GM23248 (cell line): ENCODE data around the gene AADAC. TPM values are rescaled to one million over a fixed set of nuclear protein-coding genes. Genes with fewer than 3 reads are reported as not detected.

Experiments
- DNase-seq: peaks from one replicate; pipeline ENCODE4 v3.0.0-alpha.2; 2015
- H2AFZ ChIP-seq: fragments of 200-600 bp; sonication (generic); 2 replicates; pipeline ENCODE4 v1.6.1; 2016; ENCODE audit warnings: antibody characterized with exemption
- H3F3A ChIP-seq: fragments of 200-600 bp; sonication (generic); 2 replicates; pipeline ENCODE4 v1.6.1; 2016; ENCODE audit warnings: mild to moderate bottlenecking, antibody characterized with exemption, mixed run types; ENCODE audit not compliant: insufficient read depth
- H3K27ac ChIP-seq: fragments of 200-600 bp; sonication (generic); 2 replicates; pipeline ENCODE4 v1.5.1; 2016; ENCODE audit warnings: mild to moderate bottlenecking
- H3K27me3 ChIP-seq: fragments of 200-600 bp; sonication (generic); replicated peaks from 2 replicates; pipeline ENCODE4 v1.6.1; 2016; ENCODE audit warnings: mild to moderate bottlenecking; ENCODE audit not compliant: insufficient read depth
- H3K36me3 ChIP-seq: fragments of 200-600 bp; sonication (generic); 2 replicates; pipeline ENCODE4 v1.6.1; 2016; ENCODE audit warnings: low read depth, mild to moderate bottlenecking
- H3K4me1 ChIP-seq: fragments of 200-600 bp; sonication (generic); 2 replicates; pipeline ENCODE4 v1.6.1; 2016; ENCODE audit warnings: mild to moderate bottlenecking; ENCODE audit not compliant: insufficient read depth
- H3K4me2 ChIP-seq: fragments of 200-600 bp; sonication (generic); one replicate; pipeline ENCODE4 v1.6.1; 2016; ENCODE audit warnings: mild to moderate bottlenecking; ENCODE audit not compliant: unreplicated experiment
- H3K4me3 ChIP-seq: fragments of 200-600 bp; sonication (generic); 2 replicates; pipeline ENCODE4 v1.5.1; 2016; ENCODE audit warnings: mild to moderate bottlenecking
- H3K79me2 ChIP-seq: fragments of 200-600 bp; sonication (generic); 2 replicates; pipeline ENCODE4 v1.6.1; 2016; ENCODE audit warnings: mild to moderate bottlenecking; ENCODE audit not compliant: insufficient read depth
- H3K9ac ChIP-seq: fragments of 200-600 bp; sonication (generic); 2 replicates; pipeline ENCODE4 v1.6.1; 2016; ENCODE audit warnings: mild to moderate bottlenecking
- H3K9me2 ChIP-seq: fragments of 200-600 bp; sonication (generic); 2 replicates; pipeline ENCODE4 v1.6.1; 2016; ENCODE audit warnings: mixed run types, mild to moderate bottlenecking, moderate library complexity; ENCODE audit not compliant: insufficient read depth
- H3K9me3 ChIP-seq: fragments of 200-600 bp; sonication (generic); one replicate; pipeline ENCODE4 v1.6.1; 2017; ENCODE audit warnings: low read depth
- H4K20me1 ChIP-seq: fragments of 200-600 bp; sonication (generic); 2 replicates; pipeline ENCODE4 v1.6.0; 2016; ENCODE audit not compliant: insufficient read depth
- EZH2 ChIP-seq: fragments of 200-600 bp; sonication (generic); IDR thresholded peaks from 2 replicates; pipeline ENCODE4 v1.6.1; 2018; ENCODE audit warnings: antibody characterized with exemption, mild to moderate bottlenecking; ENCODE audit not compliant: insufficient read depth, poor library complexity, severe bottlenecking
- EZH2phosphoT487 ChIP-seq: fragments of 200-600 bp; sonication (generic); IDR thresholded peaks from 2 replicates; pipeline ENCODE4 v1.6.1; 2018; ENCODE audit warnings: antibody characterized with exemption, moderate library complexity, mild to moderate bottlenecking, low read depth; ENCODE audit not compliant: insufficient read depth
- WGBS, 2 experiments: methylation state at CpG; one replicate each; pipeline ENCODE4 v1.1.6; 2015 to 2017; ENCODE audit warnings: low lambda C conversion rate in 2 of 2, low coverage in 1 of 2; ENCODE audit errors: missing lambda C conversion rate in 2 of 2; 5-methylcytosine and 5-hydroxymethylcytosine counted together
- in situ Hi-C: fragments of 300-500 bp; cut with MboI; formaldehyde crosslinking; loops from 2 replicates; pipeline ENCODE4 v1.15.0; 2020
- polyA plus RNA-seq: library from polyadenylated mRNA; unstranded; fragments of >200 nt; fragmentation: Nextera tagmentation; extraction: Ambion mirVana; gene quantifications from 2 replicates; pipeline ENCODE4 v1.2.1, GENCODE V29; 2016
- total RNA-seq: library from RNA; depleted of rRNA; stranded (reverse); fragments of >200 nt; shearing (Covaris generic); gene quantifications from 2 replicates; pipeline ENCODE4 v1.2.3, GENCODE V29; 2014; rRNA removed

Gene AADAC
- total and polyA plus RNA-seq, 2 experiments from 2014 or later, result not detected

DNA sequence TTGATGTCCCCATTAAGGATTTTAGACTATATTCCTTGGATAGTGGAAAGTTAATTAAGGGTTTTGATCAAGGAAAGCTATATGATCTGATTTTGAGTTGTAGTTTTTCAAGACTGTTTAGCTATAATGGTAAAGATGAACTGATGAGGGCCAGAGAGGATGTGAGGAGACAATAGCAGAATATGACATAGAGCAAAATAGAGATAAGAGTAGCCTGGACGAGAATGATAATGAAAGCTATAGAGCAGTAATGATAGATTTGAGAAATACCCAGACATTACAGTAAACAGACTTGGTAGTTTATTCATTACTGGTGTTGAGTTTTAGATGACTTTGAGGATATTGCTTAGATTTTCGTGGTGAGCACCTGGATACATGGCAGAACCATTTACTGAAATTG is 63.4 kb downstream of the AADAC start:
- WGBS, 2 experiments, result 73 to 75% methylated on average over 2 of the region's 2 CpGs
- Histone ChIP-seq H3K4me3 (no peak overlapping the region), H3K4me2 (no peak overlapping the region), H3K4me1 (peaks cover 20% of the 10 kb centered on the region), H2AFZ (no peak overlapping the region), H3K36me3 (no peaks in the 10 kb centered on the region), H3K27ac (no peak overlapping the region), H3F3A (no peaks in the 10 kb centered on the region), H3K9me3 (no peaks in the 10 kb centered on the region), H3K9ac (no peak overlapping the region), H3K79me2 (no peaks in the 10 kb centered on the region), H4K20me1 (no peaks in the 10 kb centered on the region), H3K27me3 (no peaks in the 10 kb centered on the region), H3K9me2 (no peaks in the 10 kb centered on the region; the same call in 1 of the 2 replicates)
- in situ Hi-C loops, result no loop called here
- no peak for TF ChIP-seq EZH2phosphoT487
- TF ChIP-seq EZH2, result no peak
- DNase-seq, result no peak

Other genes with a start within 250 kb of the AADAC start
- not detected in 2 replicates for gene AADACL2, start 80.2 kb upstream of the AADAC start, total RNA-seq
- gene AADACL2, start 80.2 kb upstream of the AADAC start, polyA plus RNA-seq, result not detected in 2 replicates
- under 0.01 TPM in 1 of 2 replicates, not detected in the other for gene SUCNR1, start 59.5 kb downstream of the AADAC start, total RNA-seq
- not detected in 2 replicates for gene SUCNR1, start 59.5 kb downstream of the AADAC start, polyA plus RNA-seq